Measurements from ENCODE around the gene TEX261. TPM values are rescaled to one million over a fixed set of nuclear protein-coding genes. Genes with fewer than 3 reads are reported as not detected.

Gene TEX261
- total and polyA plus RNA-seq, 3 donors from 2014 or later, result 39.0 to 133 (median 40.7) TPM

DNA sequence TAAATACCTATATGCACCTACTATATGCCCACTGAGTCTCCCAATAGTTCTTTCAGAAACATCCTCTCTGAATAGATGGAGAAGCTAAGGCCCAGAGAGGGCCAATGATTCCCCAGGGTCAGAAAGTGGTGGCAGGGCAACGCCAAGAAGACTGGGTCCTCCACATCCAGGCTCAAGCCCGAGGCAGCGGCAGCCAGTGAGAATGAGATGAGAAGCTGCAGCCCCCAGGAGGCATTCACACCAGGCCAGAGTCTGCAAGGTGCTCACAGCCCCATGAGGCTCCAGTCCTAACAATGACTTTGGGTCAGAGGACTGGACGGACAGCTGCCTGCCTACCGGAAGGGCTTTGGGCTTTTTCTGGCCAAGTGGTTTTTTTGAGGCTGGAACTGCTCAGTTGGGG is 3.5 kb downstream of the TEX261 start:
- no peak overlapping the region for H3K27ac ChIP-seq
- no peaks in the 10 kb centered on the region for H3K27me3 ChIP-seq
- no peak for TF ChIP-seq POLR2A (IDR thresholded peaks at IDR 0.05)
- TF ChIP-seq, protein P1, sequence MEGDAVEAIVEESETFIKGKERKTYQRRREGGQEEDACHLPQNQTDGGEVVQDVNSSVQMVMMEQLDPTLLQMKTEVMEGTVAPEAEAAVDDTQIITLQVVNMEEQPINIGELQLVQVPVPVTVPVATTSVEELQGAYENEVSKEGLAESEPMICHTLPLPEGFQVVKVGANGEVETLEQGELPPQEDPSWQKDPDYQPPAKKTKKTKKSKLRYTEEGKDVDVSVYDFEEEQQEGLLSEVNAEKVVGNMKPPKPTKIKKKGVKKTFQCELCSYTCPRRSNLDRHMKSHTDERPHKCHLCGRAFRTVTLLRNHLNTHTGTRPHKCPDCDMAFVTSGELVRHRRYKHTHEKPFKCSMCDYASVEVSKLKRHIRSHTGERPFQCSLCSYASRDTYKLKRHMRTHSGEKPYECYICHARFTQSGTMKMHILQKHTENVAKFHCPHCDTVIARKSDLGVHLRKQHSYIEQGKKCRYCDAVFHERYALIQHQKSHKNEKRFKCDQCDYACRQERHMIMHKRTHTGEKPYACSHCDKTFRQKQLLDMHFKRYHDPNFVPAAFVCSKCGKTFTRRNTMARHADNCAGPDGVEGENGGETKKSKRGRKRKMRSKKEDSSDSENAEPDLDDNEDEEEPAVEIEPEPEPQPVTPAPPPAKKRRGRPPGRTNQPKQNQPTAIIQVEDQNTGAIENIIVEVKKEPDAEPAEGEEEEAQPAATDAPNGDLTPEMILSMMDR (IDR thresholded peaks at IDR 0.05), result no peak
- 95 to 100% methylated on average over 5 of the region's 5 CpGs for WGBS, 2 donors
- intact Hi-C loops (cut with DNase I; ENCODE audit: low total_unique reads), result no loop called here
- peaks cover 4% of the 10 kb centered on the region for H3K36me3 ChIP-seq (ENCODE audit: low read depth, missing control alignments)
- no peaks in the 10 kb centered on the region for H3K9me3 ChIP-seq
- no peak for DNase-seq
- H3K4me1 ChIP-seq, result peaks cover 15% of the 10 kb centered on the region
- no peak overlapping the region for H3K4me3 ChIP-seq

DNA sequence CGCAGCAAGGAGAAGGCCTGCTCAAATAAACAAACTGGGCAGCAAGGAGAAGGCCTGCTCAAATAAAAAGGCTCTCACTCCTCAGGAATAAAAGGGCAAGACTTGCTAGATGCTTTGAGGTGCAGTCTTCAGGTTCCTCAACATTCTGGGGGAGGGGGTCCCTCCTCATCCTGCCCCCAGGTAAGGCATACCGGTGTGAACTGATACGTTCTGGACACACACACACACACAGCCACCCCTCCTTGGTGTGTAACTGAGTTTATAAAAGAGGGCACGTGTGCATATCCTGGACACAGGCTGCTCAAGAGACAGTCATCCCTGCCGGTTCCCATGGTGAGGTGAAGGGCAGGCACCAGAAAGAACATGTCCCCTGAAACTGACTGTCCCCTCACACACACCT is 4.5 kb downstream of the TEX261 start:
- intact Hi-C loops (cut with DNase I; ENCODE audit: low total_unique reads), result no loop called here
- H3K9me3 ChIP-seq, result no peaks in the 10 kb centered on the region
- H3K36me3 ChIP-seq (ENCODE audit: low read depth, missing control alignments), result peaks cover 4% of the 10 kb centered on the region
- no peak for TF ChIP-seq POLR2A (IDR thresholded peaks at IDR 0.05)
- no peak overlapping the region for H3K4me3 ChIP-seq
- WGBS, 2 donors, result 85 to 92% methylated on average over 5 of the region's 5 CpGs
- DNase-seq, result no peak
- peaks cover 13% of the 10 kb centered on the region for H3K4me1 ChIP-seq
- no peaks in the 10 kb centered on the region for H3K27me3 ChIP-seq
- no peak overlapping the region for H3K27ac ChIP-seq

DNA sequence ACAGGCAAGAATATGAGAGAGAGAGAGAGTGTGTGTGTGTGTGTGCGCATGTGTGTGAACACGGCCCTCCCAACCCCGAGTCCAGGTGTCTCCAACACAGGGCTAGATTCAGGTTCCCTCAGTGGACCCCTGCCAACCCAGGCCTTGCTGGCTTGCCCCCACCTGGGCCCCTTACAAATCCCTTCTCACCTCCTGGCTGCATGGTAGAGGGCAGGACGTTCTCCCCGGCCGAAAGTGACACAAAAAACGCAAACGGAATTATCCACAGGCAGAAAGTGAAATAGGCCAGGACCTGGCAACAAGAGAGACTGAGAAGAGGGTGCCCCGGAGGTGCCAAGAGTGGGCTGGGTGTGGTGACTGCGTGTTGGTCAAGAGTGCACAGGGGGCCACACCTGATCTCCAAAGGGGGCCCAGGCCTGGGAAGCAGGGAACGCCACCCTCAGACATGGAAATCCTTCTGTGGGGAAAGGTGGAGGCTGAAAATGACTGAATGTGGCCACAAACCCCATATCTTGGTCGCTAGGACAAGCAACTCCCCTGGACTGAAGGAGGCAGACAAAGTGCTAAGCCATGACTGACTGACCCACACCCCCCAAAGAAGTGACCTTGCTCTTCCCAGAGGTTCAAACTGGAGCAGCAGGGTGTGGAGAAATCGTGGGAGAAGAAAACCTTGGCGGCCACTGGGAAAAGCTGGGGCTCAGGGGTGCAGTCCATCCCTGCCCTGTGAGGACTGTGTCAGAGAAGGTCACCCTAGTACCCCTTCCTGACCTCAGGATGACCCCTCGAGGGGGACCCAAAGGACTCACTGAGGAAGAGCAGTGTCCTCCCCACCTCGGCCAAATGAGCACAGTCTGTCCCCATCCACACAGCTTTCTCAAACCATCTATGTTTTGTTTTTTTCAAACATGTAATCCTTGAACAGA is 5.7 kb downstream of the TEX261 start:
- Histone ChIP-seq H3K4me3 (no peak overlapping the region), H3K9me3 (no peaks in the 10 kb centered on the region), H3K36me3 (ENCODE audit: low read depth, missing control alignments) (peaks cover 4% of the 10 kb centered on the region), H3K27me3 (no peaks in the 10 kb centered on the region), H3K4me1 (peaks cover 9% of the 10 kb centered on the region), H3K27ac (no peak overlapping the region)
- no peak for TF ChIP-seq POLR2A (IDR thresholded peaks at IDR 0.05)
- TF ChIP-seq, protein P1 (IDR thresholded peaks at IDR 0.05), result no peak
- peak; percentile 8 for DNase-seq
- intact Hi-C loops (cut with DNase I; ENCODE audit: low total_unique reads), result no loop called here
- WGBS, 2 donors, result 85% methylated on average over 16 of the region's 16 CpGs

DNA sequence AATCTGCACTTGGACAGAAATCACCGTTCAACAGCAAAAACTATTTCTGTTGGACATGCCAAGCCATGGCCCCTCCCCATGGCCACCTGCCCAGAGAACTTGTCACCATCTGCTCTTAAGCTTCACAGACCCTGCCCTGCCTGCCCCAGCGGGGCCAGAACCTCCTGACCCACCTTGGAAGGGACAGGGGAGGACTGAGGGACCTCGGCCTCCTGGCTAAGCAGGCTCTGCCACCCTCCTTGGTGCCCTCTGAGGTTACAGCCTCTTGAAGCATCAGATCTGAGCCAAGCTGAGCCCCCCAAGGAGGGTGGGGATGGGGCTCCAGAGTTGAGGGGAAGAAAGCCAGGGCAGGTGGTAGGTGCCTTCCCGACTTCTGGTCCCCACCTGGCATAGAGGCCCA is 6.5 kb downstream of the TEX261 start:
- Histone ChIP-seq H3K4me3 (no peak overlapping the region), H3K27me3 (no peaks in the 10 kb centered on the region), H3K4me1 (peaks cover under 1% of the 10 kb centered on the region), H3K27ac (no peak overlapping the region), H3K36me3 (ENCODE audit: low read depth, missing control alignments) (peaks cover 4% of the 10 kb centered on the region), H3K9me3 (no peaks in the 10 kb centered on the region)
- DNase-seq, result peak; percentile 14
- 71 to 73% methylated on average over 2 to 4 of the region's 4 CpGs for WGBS, 2 donors
- intact Hi-C loops (cut with DNase I; ENCODE audit: low total_unique reads), result no loop called here
- TF ChIP-seq POLR2A (IDR thresholded peaks at IDR 0.05), result no peak
- TF ChIP-seq, protein P1 (IDR thresholded peaks at IDR 0.05), result no peak

DNA sequence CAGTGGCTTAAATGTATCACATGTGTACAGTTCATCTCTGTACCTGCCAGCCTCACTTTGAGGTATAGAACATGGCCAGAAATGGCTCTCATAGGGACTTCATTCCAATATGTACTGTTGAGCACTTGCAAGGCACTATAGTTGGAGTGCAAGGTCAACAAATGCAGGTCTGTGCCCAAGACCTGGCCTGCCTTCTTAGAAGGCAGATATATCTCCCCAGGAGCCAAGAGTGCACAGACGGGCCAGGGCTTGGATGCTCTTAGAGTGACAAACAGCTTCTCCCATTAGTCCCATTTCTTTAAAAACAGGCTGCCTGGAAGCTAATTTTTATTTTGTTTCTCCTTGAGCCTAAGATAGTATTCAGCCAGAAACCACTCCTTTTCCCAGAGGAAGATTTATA is 7.3 kb downstream of the TEX261 start:
- H3K27ac ChIP-seq, result no peak overlapping the region
- intact Hi-C loops (cut with DNase I; ENCODE audit: low total_unique reads), result no loop called here
- 56 to 70% methylated on average over 1 of the region's 1 CpG for WGBS, 2 donors
- H3K4me1 ChIP-seq, result no peaks in the 10 kb centered on the region
- H3K36me3 ChIP-seq (ENCODE audit: low read depth, missing control alignments), result peaks cover 4% of the 10 kb centered on the region
- H3K9me3 ChIP-seq, result no peaks in the 10 kb centered on the region
- peak; percentile 9 for DNase-seq
- TF ChIP-seq, protein P1 (IDR thresholded peaks at IDR 0.05), result no peak
- no peak for TF ChIP-seq POLR2A (IDR thresholded peaks at IDR 0.05)
- H3K27me3 ChIP-seq, result no peaks in the 10 kb centered on the region
- H3K4me3 ChIP-seq, result no peak overlapping the region

Data from testis (tissue), 3 donors.